ENCODE data around the gene STOX1.

The STOX1 gene

GRCh38 chr10:68856352-68856751, 29.0 kb downstream of the STOX1 start:
- Histone ChIP-seq H2BK120ac (ENCODE audit: insufficient read depth, low read length, poor library complexity) (no peak overlapping the region), H3K23ac (ENCODE audit: low read length) (no peak overlapping the region), H3K18ac (ENCODE audit: low read length) (no peak overlapping the region), H3K79me2 (ENCODE audit: control insufficient read depth, insufficient read depth, low read length, poor library complexity) (no peaks in the 10 kb centered on the region), H3K9ac (ENCODE audit: low read length) (no peak overlapping the region), H4K8ac (ENCODE audit: low read depth, low read length) (no peak overlapping the region), H3K27me3 (ENCODE audit: insufficient read depth, low read length) (no peaks in the 10 kb centered on the region), H3K4me3 (ENCODE audit: low read depth, low read length) (no peak overlapping the region), H3K14ac (ENCODE audit: low read length) (no peak overlapping the region), H3K79me1 (ENCODE audit: low read length) (no peaks in the 10 kb centered on the region), H2BK12ac (ENCODE audit: low read length) (no peak overlapping the region), H3K9me3 (ENCODE audit: insufficient read depth, low read depth, low read length) (peaks cover 4% of the 10 kb centered on the region), H3K4me1 (ENCODE audit: control insufficient read depth in 1 of 2, insufficient read depth in 2 of 2, low read length in 2 of 2) (no peaks in the 10 kb centered on the region), H2AFZ (ENCODE audit: insufficient read depth, low read length, poor library complexity) (no peak overlapping the region), H3K36me3 (ENCODE audit: control insufficient read depth in 1 of 2, insufficient read depth in 2 of 2, low read length in 2 of 2) (no peaks in the 10 kb centered on the region), H3K27ac (ENCODE audit: low read depth, low read length) (no peak overlapping the region), H3K4ac (ENCODE audit: low read depth, low read length) (no peak overlapping the region), H3K4me2 (ENCODE audit: low read length) (no peak overlapping the region), H2BK5ac (ENCODE audit: low read depth, low read length, poor library complexity) (no peak overlapping the region), H2AK5ac (ENCODE audit: low read length) (no peak overlapping the region), H4K12ac (ENCODE audit: low read depth, low read length) (no peak overlapping the region), H4K91ac (ENCODE audit: low read depth, low read length) (no peak overlapping the region)
- WGBS (ENCODE audit: extremely low coverage, insufficient coverage, insufficient read length), result no CpG with 5 or more reads among the region's 6 CpGs
- DNase-seq, result no peak

GRCh38 chr10:68857005-68857404, 29.7 kb downstream of the STOX1 start:
- no peaks in the 10 kb centered on the region for H3K79me2 ChIP-seq (ENCODE audit: control insufficient read depth, insufficient read depth, low read length, poor library complexity)
- no peak overlapping the region for H2BK12ac ChIP-seq (ENCODE audit: low read length)
- no peak overlapping the region for H4K12ac ChIP-seq (ENCODE audit: low read depth, low read length)
- no peak overlapping the region for H3K18ac ChIP-seq (ENCODE audit: low read length)
- no peak overlapping the region for H2BK5ac ChIP-seq (ENCODE audit: low read depth, low read length, poor library complexity)
- H3K79me1 ChIP-seq (ENCODE audit: low read length), result no peaks in the 10 kb centered on the region
- no peak overlapping the region for H3K14ac ChIP-seq (ENCODE audit: low read length)
- H3K36me3 ChIP-seq (ENCODE audit: control insufficient read depth in 1 of 2, insufficient read depth in 2 of 2, low read length in 2 of 2), result no peaks in the 10 kb centered on the region
- no peak overlapping the region for H3K4ac ChIP-seq (ENCODE audit: low read depth, low read length)
- no peak overlapping the region for H3K4me2 ChIP-seq (ENCODE audit: low read length)
- no peak for DNase-seq
- H3K9ac ChIP-seq (ENCODE audit: low read length), result no peak overlapping the region
- no peak overlapping the region for H3K27ac ChIP-seq (ENCODE audit: low read depth, low read length)
- H2AK5ac ChIP-seq (ENCODE audit: low read length), result no peak overlapping the region
- H3K23ac ChIP-seq (ENCODE audit: low read length), result no peak overlapping the region
- H3K9me3 ChIP-seq (ENCODE audit: insufficient read depth, low read depth, low read length), result peaks cover 4% of the 10 kb centered on the region
- H4K91ac ChIP-seq (ENCODE audit: low read depth, low read length), result no peak overlapping the region
- no CpG with 5 or more reads among the region's 2 CpGs for WGBS (ENCODE audit: extremely low coverage, insufficient coverage, insufficient read length)
- H3K4me1 ChIP-seq (ENCODE audit: control insufficient read depth in 1 of 2, insufficient read depth in 2 of 2, low read length in 2 of 2), result no peaks in the 10 kb centered on the region
- H3K27me3 ChIP-seq (ENCODE audit: insufficient read depth, low read length), result no peaks in the 10 kb centered on the region
- H2BK120ac ChIP-seq (ENCODE audit: insufficient read depth, low read length, poor library complexity), result no peak overlapping the region
- H3K4me3 ChIP-seq (ENCODE audit: low read depth, low read length), result no peak overlapping the region
- H2AFZ ChIP-seq (ENCODE audit: insufficient read depth, low read length, poor library complexity), result no peak overlapping the region
- H4K8ac ChIP-seq (ENCODE audit: low read depth, low read length), result no peak overlapping the region

GRCh38 chr10:68861253-68861652, 33.9 kb downstream of the STOX1 start:
- Histone ChIP-seq H3K27ac (ENCODE audit: low read depth, low read length) (no peak overlapping the region), H3K9me3 (ENCODE audit: insufficient read depth, low read depth, low read length) (peaks cover 4% of the 10 kb centered on the region), H3K14ac (ENCODE audit: low read length) (no peak overlapping the region), H4K8ac (ENCODE audit: low read depth, low read length) (no peak overlapping the region), H2AFZ (ENCODE audit: insufficient read depth, low read length, poor library complexity) (no peak overlapping the region), H3K79me2 (ENCODE audit: control insufficient read depth, insufficient read depth, low read length, poor library complexity) (no peaks in the 10 kb centered on the region), H4K12ac (ENCODE audit: low read depth, low read length) (no peak overlapping the region), H3K18ac (ENCODE audit: low read length) (no peak overlapping the region), H3K4me3 (ENCODE audit: low read depth, low read length) (no peak overlapping the region), H3K27me3 (ENCODE audit: insufficient read depth, low read length) (no peaks in the 10 kb centered on the region), H3K4ac (ENCODE audit: low read depth, low read length) (no peak overlapping the region), H3K36me3 (ENCODE audit: control insufficient read depth in 1 of 2, insufficient read depth in 2 of 2, low read length in 2 of 2) (no peaks in the 10 kb centered on the region), H4K91ac (ENCODE audit: low read depth, low read length) (no peak overlapping the region), H3K23ac (ENCODE audit: low read length) (no peak overlapping the region), H2BK5ac (ENCODE audit: low read depth, low read length, poor library complexity) (no peak overlapping the region), H3K4me2 (ENCODE audit: low read length) (no peak overlapping the region), H2BK12ac (ENCODE audit: low read length) (no peak overlapping the region), H2AK5ac (ENCODE audit: low read length) (no peak overlapping the region), H3K4me1 (ENCODE audit: control insufficient read depth in 1 of 2, insufficient read depth in 2 of 2, low read length in 2 of 2) (no peaks in the 10 kb centered on the region), H3K79me1 (ENCODE audit: low read length) (no peaks in the 10 kb centered on the region), H2BK120ac (ENCODE audit: insufficient read depth, low read length, poor library complexity) (no peak overlapping the region), H3K9ac (ENCODE audit: low read length) (no peak overlapping the region)
- no peak for DNase-seq
- WGBS (ENCODE audit: extremely low coverage, insufficient coverage, insufficient read length), result no CpG with 5 or more reads among the region's 5 CpGs

- H2BK5ac ChIP-seq (ENCODE audit: low read depth, low read length, poor library complexity), result no peak overlapping the region
- no peak overlapping the region for H3K4me3 ChIP-seq (ENCODE audit: low read depth, low read length)
- no peak for DNase-seq
- H2AK5ac ChIP-seq (ENCODE audit: low read length), result no peak overlapping the region
- H3K36me3 ChIP-seq (ENCODE audit: control insufficient read depth in 1 of 2, insufficient read depth in 2 of 2, low read length in 2 of 2), result no peaks in the 10 kb centered on the region
- no peak overlapping the region for H4K12ac ChIP-seq (ENCODE audit: low read depth, low read length)
- H3K23ac ChIP-seq (ENCODE audit: low read length), result no peak overlapping the region
- H3K27me3 ChIP-seq (ENCODE audit: insufficient read depth, low read length), result no peaks in the 10 kb centered on the region
- H2AFZ ChIP-seq (ENCODE audit: insufficient read depth, low read length, poor library complexity), result no peak overlapping the region
- no peak overlapping the region for H2BK120ac ChIP-seq (ENCODE audit: insufficient read depth, low read length, poor library complexity)
- no peaks in the 10 kb centered on the region for H3K79me2 ChIP-seq (ENCODE audit: control insufficient read depth, insufficient read depth, low read length, poor library complexity)
- peaks cover 10% of the 10 kb centered on the region for H3K9me3 ChIP-seq (ENCODE audit: insufficient read depth, low read depth, low read length)
- no peak overlapping the region for H4K8ac ChIP-seq (ENCODE audit: low read depth, low read length)
- H3K27ac ChIP-seq (ENCODE audit: low read depth, low read length), result no peak overlapping the region
- H3K9ac ChIP-seq (ENCODE audit: low read length), result no peak overlapping the region
- no peaks in the 10 kb centered on the region for H3K79me1 ChIP-seq (ENCODE audit: low read length)
- no peak overlapping the region for H4K91ac ChIP-seq (ENCODE audit: low read depth, low read length)
- H3K4me1 ChIP-seq (ENCODE audit: control insufficient read depth in 1 of 2, insufficient read depth in 2 of 2, low read length in 2 of 2), result no peaks in the 10 kb centered on the region
- no peak overlapping the region for H3K14ac ChIP-seq (ENCODE audit: low read length)
- WGBS (ENCODE audit: extremely low coverage, insufficient coverage, insufficient read length), result no CpG with 5 or more reads among the region's 1 CpG
- no peak overlapping the region for H2BK12ac ChIP-seq (ENCODE audit: low read length)
- H3K4me2 ChIP-seq (ENCODE audit: low read length), result no peak overlapping the region
- H3K4ac ChIP-seq (ENCODE audit: low read depth, low read length), result no peak overlapping the region
- no peak overlapping the region for H3K18ac ChIP-seq (ENCODE audit: low read length)
Observed at GRCh38 chr10:68864611-68865010, 37.3 kb downstream of the STOX1 start.

All from trophoblast cell (in vitro differentiated cells and primary cell).